HG02943 (cell line): ENCODE results near the gene KDM3B.
"Not testable (repeated sequence)": the region's sequence is repeated elsewhere in the genome, so short reads cannot be mapped to it uniquely, and the experiment has no call there.

Experiments
- ATAC-seq: cut with Tn5 transposase; IDR thresholded peaks from one replicate; pipeline ENCODE4 v1.9.1; 2021; ENCODE audit warnings: mild to moderate bottlenecking, low read depth, moderate library complexity; ENCODE audit not compliant: unreplicated experiment

KDM3B gene

GRCh38 chr5:138382347-138382746 is 29.9 kb downstream of the KDM3B start:
- no peak for ATAC-seq

- no peak for ATAC-seq
These were observed 33.2 kb downstream of the KDM3B start for GRCh38 chr5:138385660-138386059.

GRCh38 chr5:138386290-138386689 is 33.8 kb downstream of the KDM3B start:
- no peak for ATAC-seq

- no peak for ATAC-seq
These were observed 36.8 kb downstream of the KDM3B start for GRCh38 chr5:138389332-138389731.

GRCh38 chr5:138389911-138390310 is 37.4 kb downstream of the KDM3B start:
- not testable (repeated sequence) for ATAC-seq

GRCh38 chr5:138391859-138392386 is 39.4 kb downstream of the KDM3B start:
- no peak for ATAC-seq

GRCh38 chr5:138402640-138403039 is 50.2 kb downstream of the KDM3B start:
- ATAC-seq: no peak

- ATAC-seq: no peak
These were observed 55.5 kb downstream of the KDM3B start for GRCh38 chr5:138408023-138408422.

GRCh38 chr5:138410996-138411640 is 58.6 kb downstream of the KDM3B start:
- ATAC-seq: not testable (repeated sequence)

- ATAC-seq: no peak
These were observed 66.0 kb downstream of the KDM3B start for GRCh38 chr5:138418444-138418843.

GRCh38 chr5:138425079-138425478 is 72.6 kb downstream of the KDM3B start:
- ATAC-seq: no peak

- no peak for ATAC-seq
These were observed 83.5 kb downstream of the KDM3B start for GRCh38 chr5:138435943-138436342.

- no peak for ATAC-seq
These were observed 85.7 kb downstream of the KDM3B start for GRCh38 chr5:138438003-138438723.

GRCh38 chr5:138438724-138439476 is 86.4 kb downstream of the KDM3B start, which contains the start of gene REEP2:
TSS of gene REEP2 (plus strand) at chr5:138439057. CDS start at chr5:138439209, 152 bp downstream.
- ATAC-seq: no peak

- ATAC-seq: no peak
These were observed 87.1 kb downstream of the KDM3B start for GRCh38 chr5:138439477-138440158.

GRCh38 chr5:138440159-138441073 is 87.9 kb downstream of the KDM3B start:
- no peak for ATAC-seq

GRCh38 chr5:138441221-138441620 is 88.7 kb downstream of the KDM3B start:
- ATAC-seq: no peak

GRCh38 chr5:138444078-138444773 is 91.7 kb downstream of the KDM3B start:
- no peak for ATAC-seq
